Stimulated activated CD8-positive, alpha-beta memory T cell treated with anti-CD3 and anti-CD28 coated beads, Interleukin-4, amount 100 ng/mL, for 1 hour (primary cell): Measurements from ENCODE around the gene ANKS4B.
"Not testable (repeated sequence)": the region's sequence is repeated elsewhere in the genome, so short reads cannot be mapped to it uniquely, and the experiment has no call there.

ENCODE experiments used
- DNase-seq, 2 donors: peaks; one replicate each; pipeline ENCODE4 v3.0.0-alpha.2; 2020; ENCODE audit warnings: low read depth in 2 of 2, low spot score in 1 of 2

Gene ANKS4B

DNA sequence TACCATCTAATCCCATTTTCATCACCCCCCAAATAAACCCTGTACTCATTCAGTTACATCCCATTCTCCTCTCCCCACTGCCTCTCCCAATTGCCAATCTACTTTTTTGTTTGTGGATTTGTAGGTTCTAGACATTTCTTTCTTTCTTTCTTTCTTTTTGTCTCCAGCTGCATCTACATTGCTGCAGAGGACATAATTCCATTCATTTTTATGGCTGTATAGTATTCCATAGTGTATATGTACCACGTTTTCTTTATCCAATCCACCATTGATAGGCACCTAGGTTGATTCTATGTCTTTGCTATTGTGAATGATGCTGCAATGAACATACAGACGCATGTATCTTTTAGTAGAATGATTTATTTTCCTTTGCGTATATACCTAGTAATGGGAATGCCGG is 50.9 kb downstream of the ANKS4B start:
- DNase-seq: no peak

GRCh38 chr16:21285314-21285713 is 51.8 kb downstream of the ANKS4B start:
- no peak for DNase-seq

DNA sequence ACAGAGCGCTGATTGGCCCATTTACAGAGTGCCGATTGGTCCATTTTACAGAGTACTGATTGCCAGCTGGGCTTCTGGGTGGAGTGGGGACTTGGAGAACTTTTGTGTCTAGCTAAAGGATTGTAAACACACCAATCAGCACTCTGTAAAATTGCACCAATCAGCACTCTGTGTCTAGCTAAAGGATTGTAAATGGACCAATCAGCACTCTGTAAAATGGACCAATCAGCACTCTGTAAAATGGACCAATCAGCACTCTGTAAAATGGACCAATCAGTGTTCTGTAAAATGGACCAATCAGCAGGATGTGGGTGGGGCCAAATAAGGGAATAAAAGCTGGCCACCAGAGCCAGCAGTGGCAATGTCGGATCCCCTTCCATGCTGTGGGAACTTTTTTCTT is 56.3 kb downstream of the ANKS4B start:
- not testable (repeated sequence) for DNase-seq

GRCh38 chr16:21300309-21301167 is 67.0 kb downstream of the ANKS4B start:
- DNase-seq: no peak

GRCh38 chr16:21301168-21301894 is 67.8 kb downstream of the ANKS4B start:
- DNase-seq: no peak

GRCh38 chr16:21301895-21302291 is 68.4 kb downstream of the ANKS4B start:
- no peak for DNase-seq

GRCh38 chr16:21302454-21302853 is 69.0 kb downstream of the ANKS4B start:
- DNase-seq: no peak

GRCh38 chr16:21302898-21303528 is 69.5 kb downstream of the ANKS4B start:
- no peak for DNase-seq
